ENCODE results near the gene ERP44. TPM values are rescaled to one million over a fixed set of nuclear protein-coding genes. Genes with fewer than 3 reads are reported as not detected.
A peak's percentile ranks its signal among the peaks of the same experiment; 100 is the strongest.
"Not testable (repeated sequence)": the region's sequence is repeated elsewhere in the genome, so short reads cannot be mapped to it uniquely, and the experiment has no call there.

ERP44 gene
- total RNA-seq, 2 donors from 2014 or later: 27.8 to 30.2 TPM

GRCh38 chr9:100100146-100100667, 1.4 kb upstream of the ERP44 start:
- H3K27ac ChIP-seq: peak overlapping the region; percentile 90
- no peak for DNase-seq
- H3K9me3 ChIP-seq: no peaks in the 10 kb centered on the region
- H3K4me1 ChIP-seq: no peaks in the 10 kb centered on the region
- H3K27me3 ChIP-seq: no peaks in the 10 kb centered on the region
- no peaks in the 10 kb centered on the region for H3K36me3 ChIP-seq
- H3K9ac ChIP-seq (ENCODE audit: low read depth in 2 of 2, low read length in 2 of 2): peak overlapping the region; percentile 37 to 99
- H3K4me3 ChIP-seq: no peak overlapping the region
- TF ChIP-seq CTCF (IDR thresholded peaks at IDR 0.05): no peak
- intact Hi-C loops (cut with DNase I): no loop called here

DNA sequence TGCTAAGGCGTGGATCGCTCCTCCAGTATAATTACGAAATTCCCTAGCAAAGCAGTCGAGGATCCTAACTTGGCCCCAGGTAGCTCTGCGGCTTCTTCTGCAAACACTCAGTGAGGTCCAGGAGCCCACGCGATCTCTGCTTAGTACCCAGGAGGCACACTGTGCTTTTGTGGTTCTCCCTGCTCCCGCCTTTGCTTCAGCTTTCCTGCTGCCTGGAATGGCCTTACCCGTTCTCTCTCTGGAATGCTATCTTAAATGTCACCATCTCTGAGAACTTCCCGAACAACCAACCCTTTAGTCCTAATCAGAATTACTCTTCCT, 882 bp upstream of the ERP44 start:
- Histone ChIP-seq H3K9ac (ENCODE audit: low read depth in 2 of 2, low read length in 2 of 2) (peak overlapping the region; percentile 37 to 99), H3K27ac (peak overlapping the region; percentile 90), H3K4me3 (peak overlapping the region; percentile 69), H3K9me3 (no peaks in the 10 kb centered on the region), H3K36me3 (no peaks in the 10 kb centered on the region), H3K4me1 (no peaks in the 10 kb centered on the region), H3K27me3 (no peaks in the 10 kb centered on the region)
- no peak for TF ChIP-seq CTCF (IDR thresholded peaks at IDR 0.05)
- DNase-seq: no peak
- intact Hi-C loops (cut with DNase I): no loop called here

DNA sequence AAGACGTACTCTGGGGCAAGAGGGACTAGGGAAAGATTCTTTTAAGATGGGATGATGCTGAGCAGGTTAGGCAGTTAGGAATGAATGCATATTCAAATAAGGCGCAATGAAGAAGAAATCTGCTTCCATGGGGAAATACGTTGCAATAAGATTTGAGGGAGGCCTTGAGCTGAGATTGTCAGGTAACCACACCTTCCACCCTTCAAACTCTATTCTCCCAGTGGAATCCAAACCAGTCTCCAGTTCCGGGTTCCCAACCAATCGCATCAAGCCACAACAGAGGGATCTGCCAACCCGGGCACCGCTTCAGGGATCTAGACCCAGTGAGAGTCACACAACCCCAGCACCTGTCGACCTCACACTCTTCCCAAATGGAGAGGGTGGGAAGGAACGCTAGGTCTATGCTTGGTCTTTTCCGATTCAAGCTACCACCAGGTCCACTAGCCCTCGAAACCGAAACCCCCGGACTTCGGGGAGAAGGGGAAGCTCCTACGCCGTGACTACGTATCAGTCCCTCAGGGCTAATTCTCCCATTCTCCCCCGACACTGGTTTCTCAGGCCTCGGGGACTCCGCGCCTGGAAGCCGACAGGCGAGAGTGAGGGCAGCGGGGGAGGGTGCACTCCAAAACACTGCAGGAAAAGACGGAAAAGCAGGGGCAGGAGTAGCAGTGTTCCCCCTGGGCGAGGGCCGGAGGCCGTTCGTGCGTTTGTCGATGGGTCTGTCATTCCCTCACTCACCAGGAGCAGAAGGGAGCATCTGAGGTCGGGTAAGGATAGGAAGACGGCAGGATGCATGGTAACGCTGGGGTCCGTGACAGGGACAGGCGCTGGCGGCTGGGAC, 534 bp downstream of the ERP44 start:
- peak overlapping the region; percentile 90 for H3K27ac ChIP-seq
- intact Hi-C loops (cut with DNase I): no loop called here

DNA sequence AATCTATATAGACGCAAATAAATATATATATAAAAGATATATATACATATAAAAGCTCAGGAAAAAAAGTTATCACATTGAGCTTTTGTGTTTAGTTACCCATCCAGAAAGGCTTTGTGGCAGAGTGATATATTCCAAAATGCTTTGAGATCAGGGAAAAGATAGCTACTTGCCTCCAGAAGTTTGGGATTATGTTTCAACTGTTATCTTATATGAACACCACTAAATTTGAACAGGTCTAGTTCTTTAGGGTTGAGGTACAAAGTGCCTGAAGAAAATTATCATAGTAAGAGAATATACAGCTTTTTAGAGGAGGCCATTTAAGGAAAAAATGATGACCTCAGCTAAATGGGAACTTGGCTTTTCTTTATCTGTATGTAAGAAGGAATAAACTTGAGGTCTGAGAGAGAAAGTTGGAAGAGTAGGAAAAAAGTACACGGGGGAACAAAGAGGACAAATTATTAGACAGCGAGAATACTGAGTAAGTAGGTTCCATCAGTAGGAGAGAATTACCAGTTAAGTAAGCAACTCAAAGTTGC, 2.4 kb downstream of the ERP44 start:
- no peak for TF ChIP-seq CTCF (IDR thresholded peaks at IDR 0.05)
- Histone ChIP-seq H3K9me3 (no peaks in the 10 kb centered on the region), H3K4me3 (no peak overlapping the region), H3K9ac (ENCODE audit: low read depth in 2 of 2, low read length in 2 of 2) (no peak overlapping the region), H3K27ac (no peak overlapping the region), H3K4me1 (no peaks in the 10 kb centered on the region), H3K27me3 (no peaks in the 10 kb centered on the region), H3K36me3 (no peaks in the 10 kb centered on the region)
- intact Hi-C loops (cut with DNase I): no loop called here
- DNase-seq: no peak

More for the DNA sequence above, 534 bp downstream of the ERP44 start:
- Histone ChIP-seq H3K4me1 (no peaks in the 10 kb centered on the region), H3K36me3 (no peaks in the 10 kb centered on the region), H3K9me3 (no peaks in the 10 kb centered on the region), H3K9ac (ENCODE audit: low read depth in 2 of 2, low read length in 2 of 2) (peak overlapping the region; percentile 98 to 99), H3K4me3 (peak overlapping the region; percentile 69), H3K27me3 (no peaks in the 10 kb centered on the region)
- TF ChIP-seq CTCF (IDR thresholded peaks at IDR 0.05): no peak
- peak; percentile 86 for DNase-seq

DNA sequence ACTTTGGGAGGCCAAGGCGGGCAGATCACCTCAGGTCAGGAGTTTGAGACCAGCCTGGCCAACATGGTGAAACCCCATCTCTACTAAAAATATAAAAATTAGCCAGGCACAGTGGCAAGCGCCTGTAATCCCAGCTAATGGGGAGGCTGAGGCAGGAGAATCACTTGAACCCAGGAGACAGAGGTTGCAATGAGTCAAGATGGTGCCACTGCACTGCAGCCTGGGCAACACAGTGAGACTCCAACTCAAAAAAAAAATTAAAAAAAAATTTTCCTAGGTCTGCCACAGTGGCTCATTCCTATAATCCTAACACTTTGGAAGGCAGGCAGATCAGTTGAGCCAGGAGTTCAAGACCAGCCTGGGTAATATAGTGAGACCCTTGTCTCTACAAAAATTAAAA, 4.4 kb downstream of the ERP44 start:
- H3K36me3 ChIP-seq; H3K4me1 ChIP-seq; H3K9ac ChIP-seq (ENCODE audit: low read depth in 2 of 2, low read length in 2 of 2); H3K27ac ChIP-seq; H3K9me3 ChIP-seq; H3K27me3 ChIP-seq; intact Hi-C loops (cut with DNase I); H3K4me3 ChIP-seq; DNase-seq: not testable (repeated sequence)

- no peak overlapping the region for H3K27ac ChIP-seq
- TF ChIP-seq CTCF (IDR thresholded peaks at IDR 0.05): no peak
These were observed 6.7 kb downstream of the ERP44 start for GRCh38 chr9:100092066-100092465.

More at GRCh38 chr9:100092066-100092465, 6.7 kb downstream of the ERP44 start:
- intact Hi-C loops (cut with DNase I): no loop called here
- Histone ChIP-seq H3K27me3 (no peaks in the 10 kb centered on the region), H3K9ac (ENCODE audit: low read depth in 2 of 2, low read length in 2 of 2) (no peak overlapping the region), H3K4me1 (no peaks in the 10 kb centered on the region), H3K36me3 (no peaks in the 10 kb centered on the region), H3K4me3 (no peak overlapping the region), H3K9me3 (no peaks in the 10 kb centered on the region)
- no peak for DNase-seq

Measured in colonic mucosa (tissue), 4 donors.